WI38 (cell line): Measurements from ENCODE around the gene APP.

Experiments
- H3K4me3 ChIP-seq: 2 replicates; pipeline ENCODE4 v1.5.1; 2011; ENCODE audit warnings: low read depth, mild to moderate bottlenecking, control low read depth, low read length
- TF ChIP-seq, protein P1 (sequence below): IDR thresholded peaks from 2 replicates; pipeline ENCODE4 v1.5.1; 2012; ENCODE audit warnings: low read depth, mild to moderate bottlenecking, control low read depth, low read length

Gene APP

DNA sequence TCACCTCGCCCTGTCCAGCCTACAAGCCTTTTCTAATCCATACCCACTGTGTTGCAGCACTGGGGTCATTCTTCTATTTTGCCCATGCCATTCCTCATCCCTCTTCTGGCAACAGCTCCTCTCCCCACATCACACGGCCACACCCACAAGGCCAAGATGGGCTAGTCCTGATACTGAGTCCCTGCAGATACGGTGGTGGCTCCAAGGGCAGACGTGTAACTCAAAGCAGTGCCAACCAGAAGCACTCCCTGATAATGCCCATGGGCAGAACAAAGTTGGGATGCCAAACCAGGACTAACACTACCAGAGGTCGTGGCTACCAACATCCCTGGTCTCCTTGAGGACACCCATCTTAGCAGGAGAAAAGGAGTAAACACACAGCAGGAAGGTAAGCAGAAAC lies 64.8 kb downstream of the APP start:
- TF ChIP-seq, protein P1, sequence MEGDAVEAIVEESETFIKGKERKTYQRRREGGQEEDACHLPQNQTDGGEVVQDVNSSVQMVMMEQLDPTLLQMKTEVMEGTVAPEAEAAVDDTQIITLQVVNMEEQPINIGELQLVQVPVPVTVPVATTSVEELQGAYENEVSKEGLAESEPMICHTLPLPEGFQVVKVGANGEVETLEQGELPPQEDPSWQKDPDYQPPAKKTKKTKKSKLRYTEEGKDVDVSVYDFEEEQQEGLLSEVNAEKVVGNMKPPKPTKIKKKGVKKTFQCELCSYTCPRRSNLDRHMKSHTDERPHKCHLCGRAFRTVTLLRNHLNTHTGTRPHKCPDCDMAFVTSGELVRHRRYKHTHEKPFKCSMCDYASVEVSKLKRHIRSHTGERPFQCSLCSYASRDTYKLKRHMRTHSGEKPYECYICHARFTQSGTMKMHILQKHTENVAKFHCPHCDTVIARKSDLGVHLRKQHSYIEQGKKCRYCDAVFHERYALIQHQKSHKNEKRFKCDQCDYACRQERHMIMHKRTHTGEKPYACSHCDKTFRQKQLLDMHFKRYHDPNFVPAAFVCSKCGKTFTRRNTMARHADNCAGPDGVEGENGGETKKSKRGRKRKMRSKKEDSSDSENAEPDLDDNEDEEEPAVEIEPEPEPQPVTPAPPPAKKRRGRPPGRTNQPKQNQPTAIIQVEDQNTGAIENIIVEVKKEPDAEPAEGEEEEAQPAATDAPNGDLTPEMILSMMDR: no peak

DNA sequence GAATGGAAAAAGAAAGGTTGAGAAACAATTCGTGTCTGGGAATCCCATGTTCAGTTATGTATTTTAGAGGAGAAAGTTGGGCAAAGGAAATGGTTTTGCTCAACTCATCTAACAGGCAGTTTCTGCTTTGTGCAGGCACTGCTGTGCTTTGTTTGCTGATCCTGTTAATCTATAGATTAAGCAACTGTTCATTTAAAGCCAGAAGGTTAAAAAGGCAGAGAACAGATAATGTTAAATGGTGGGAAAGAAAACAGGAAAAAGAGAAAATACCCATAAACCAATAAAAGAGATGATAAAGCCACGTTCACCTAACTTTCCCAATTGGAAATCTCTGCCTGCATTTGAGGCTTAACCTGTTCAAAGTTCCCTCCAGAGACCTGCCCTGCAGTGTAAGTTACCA lies 70.0 kb downstream of the APP start:
- no peak overlapping the region for H3K4me3 ChIP-seq
- TF ChIP-seq, protein P1: no peak

More for the DNA sequence above, 64.8 kb downstream of the APP start:
- H3K4me3 ChIP-seq: no peak overlapping the region

- no peak overlapping the region for H3K4me3 ChIP-seq
- TF ChIP-seq, protein P1: no peak
These were observed 70.9 kb downstream of the APP start for GRCh38 chr21:26099610-26100219.

DNA sequence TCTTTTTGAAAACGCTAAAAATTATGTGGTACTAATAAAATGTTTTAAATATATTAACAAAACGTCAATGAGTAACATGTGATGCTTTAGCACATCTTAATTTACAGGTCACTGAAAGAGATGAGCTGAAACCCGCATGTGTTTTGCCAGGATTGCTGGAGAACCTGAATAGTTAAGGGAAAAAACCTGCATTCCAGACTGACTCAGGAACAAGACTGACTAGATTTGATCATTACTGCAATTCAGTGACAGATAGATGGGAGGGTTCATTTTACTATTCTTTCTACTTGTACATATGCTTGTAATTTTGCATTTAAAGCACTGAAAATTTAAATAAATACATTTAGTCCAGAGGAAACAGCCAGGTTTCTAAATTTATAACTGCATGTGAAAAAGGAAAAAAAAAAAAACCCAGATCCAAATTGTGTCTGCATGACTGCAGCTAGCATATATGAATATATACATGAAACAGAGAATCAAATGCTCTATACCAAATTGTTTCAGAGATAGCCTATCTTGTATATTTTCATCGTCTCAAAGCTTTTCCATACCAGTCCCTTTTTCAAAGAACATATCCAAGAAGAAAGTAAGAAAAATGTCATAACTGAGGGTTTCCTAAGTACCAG lies 71.7 kb downstream of the APP start:
- TF ChIP-seq, protein P1: no peak
- no peak overlapping the region for H3K4me3 ChIP-seq

DNA sequence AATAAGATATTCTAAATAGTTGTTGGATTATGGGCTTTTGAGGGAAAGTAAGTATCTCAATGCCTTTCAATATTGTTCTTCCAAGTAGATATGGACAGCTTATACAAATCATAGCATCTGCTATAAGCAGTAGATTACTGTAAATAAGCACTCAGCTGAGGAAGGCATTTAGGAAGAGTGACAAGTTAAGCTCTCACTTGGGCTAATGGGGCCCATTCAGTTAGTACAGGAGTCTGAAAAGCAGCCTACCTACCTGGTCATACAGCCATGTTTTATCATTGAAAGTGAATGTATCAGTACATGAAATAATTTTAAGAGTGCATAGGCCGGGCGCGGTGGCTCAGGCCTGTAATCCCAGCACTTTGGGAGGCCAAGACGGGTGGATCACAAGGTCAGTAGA lies 73.1 kb downstream of the APP start:
- TF ChIP-seq, protein P1: no peak

GRCh38 chr21:26096494-26097371 lies 73.8 kb downstream of the APP start:
- H3K4me3 ChIP-seq: no peak overlapping the region
- TF ChIP-seq, protein P1: no peak

More for the DNA sequence above, 73.1 kb downstream of the APP start:
- H3K4me3 ChIP-seq: no peak overlapping the region

GRCh38 chr21:26095131-26095530 lies 75.4 kb downstream of the APP start:
- TF ChIP-seq, protein P1: no peak

More at GRCh38 chr21:26095131-26095530, 75.4 kb downstream of the APP start:
- H3K4me3 ChIP-seq: no peak overlapping the region
